SK-N-SH (cell line): Measurements from ENCODE around the gene GATAD2A. TPM values are rescaled to one million over a fixed set of nuclear protein-coding genes. Genes with fewer than 3 reads are reported as not detected.

Experiments used
- CTCF ChIA-PET: fragments of 300-600, 350-600 bp; formaldehyde crosslinking; extraction: SDS; loops from one replicate; lab custom pipeline; 2021; lab: Yijun Ruan, JAX
- POLR2A ChIA-PET: fragments of 350-600 bp; sonication (Branson Sonifier 250); formaldehyde crosslinking; extraction: SDS; loops from one replicate; lab custom pipeline; 2020; ENCODE audit warnings: antibody characterized with exemption, inconsistent platforms; lab: Yijun Ruan, JAX
- DNase-seq: peaks from one replicate; pipeline ENCODE4 v3.0.0; 2012
- H2AFZ ChIP-seq: fragments of 200-600 bp; sonication (generic); 2 replicates; pipeline ENCODE4 v1.8.1; 2016; ENCODE audit warnings: antibody characterized with exemption, mild to moderate bottlenecking, low read depth
- H3F3A ChIP-seq: fragments of 200-600 bp; sonication (generic); replicated peaks from 2 replicates; pipeline ENCODE3; 2016; ENCODE audit warnings: antibody characterized with exemption, mild to moderate bottlenecking; ENCODE audit not compliant: insufficient read depth
- H3K27ac ChIP-seq, 2 experiments: fragments of 200-500 bp in 1 of 2; fragments of 200-600 bp in 1 of 2; sonication (Bioruptor generic) in 1 of 2; sonication (generic), shearing (Covaris generic) in 1 of 2; 2 replicates each; pipeline versions ENCODE4 v1.5.1 to v1.6.1; 2014 to 2016; ENCODE audit warnings: low read depth in 2 of 2, inconsistent platforms in 1 of 2, low read length in 1 of 2, mild to moderate bottlenecking in 1 of 2, mixed read lengths in 1 of 2
- H3K27me3 ChIP-seq: fragments of 200-600 bp; sonication (generic), shearing (Covaris generic); 2 replicates; pipeline ENCODE4 v1.6.1; 2016; ENCODE audit warnings: mixed run types; ENCODE audit not compliant: insufficient read depth
- H3K36me3 ChIP-seq, 2 experiments: fragments of 200-500 bp in 1 of 2; fragments of 200-600 bp in 1 of 2; sonication (Bioruptor generic) in 1 of 2; sonication (generic) in 1 of 2; replicated peaks in 1 of 2; 2 replicates each; pipeline versions ENCODE3 to v1.5.1; 2014 to 2016; ENCODE audit warnings: low read length in 1 of 2, mild to moderate bottlenecking in 1 of 2; ENCODE audit not compliant: insufficient read depth in 2 of 2, control insufficient read depth in 1 of 2
- H3K4me1 ChIP-seq, 2 experiments: fragments of 200-500 bp in 1 of 2; fragments of 200-600 bp in 1 of 2; sonication (Bioruptor generic) in 1 of 2; sonication (generic), shearing (Covaris generic) in 1 of 2; 2 replicates each; pipeline versions ENCODE4 v1.5.1 to v1.6.1; 2014 to 2016; ENCODE audit warnings: low read depth in 1 of 2, low read length in 1 of 2, mixed run types in 1 of 2; ENCODE audit not compliant: insufficient read depth in 2 of 2, control insufficient read depth in 1 of 2
- H3K4me2 ChIP-seq: fragments of 200-600 bp; sonication (generic), shearing (Covaris generic); 2 replicates; pipeline ENCODE4 v1.6.1; 2017; ENCODE audit warnings: mixed run types
- H3K4me3 ChIP-seq, 2 experiments: fragments of 200-500 bp in 1 of 2; fragments of 200-600 bp in 1 of 2; sonication (Bioruptor generic) in 1 of 2; sonication (generic), shearing (Covaris generic) in 1 of 2; 2 replicates each; pipeline versions ENCODE4 v1.5.1 to v1.8.1; 2014 to 2016; ENCODE audit warnings: low read depth in 2 of 2, inconsistent platforms in 1 of 2, low read length in 1 of 2, mild to moderate bottlenecking in 1 of 2, mixed read lengths in 1 of 2, moderate library complexity in 1 of 2
- H3K79me2 ChIP-seq: fragments of 200-600 bp; sonication (generic); 2 replicates; pipeline ENCODE4 v1.8.1; 2017; ENCODE audit warnings: mild to moderate bottlenecking; ENCODE audit not compliant: insufficient read depth
- H3K9ac ChIP-seq: fragments of 200-600 bp; sonication (generic); 2 replicates; pipeline ENCODE4 v1.6.1; 2017; ENCODE audit warnings: mixed run types
- H3K9me2 ChIP-seq: fragments of 200-600 bp; sonication (generic); 2 replicates; pipeline ENCODE4 v1.6.1; 2017; ENCODE audit warnings: mixed run types
- H3K9me3 ChIP-seq: fragments of 200-600 bp; sonication (generic); 2 replicates; pipeline ENCODE4 v1.6.1; 2017; ENCODE audit warnings: mixed run types, mild to moderate bottlenecking, moderate library complexity
- H4K20me1 ChIP-seq: fragments of 200-600 bp; sonication (generic); 2 replicates; pipeline ENCODE4 v1.6.1; 2017; ENCODE audit warnings: mild to moderate bottlenecking, mixed run types; ENCODE audit not compliant: insufficient read depth
- CHD2 ChIP-seq: fragments of 150-350 bp; IDR thresholded peaks from 2 replicates; pipeline ENCODE4 v1.6.1; 2018; ENCODE audit warnings: low read length; ENCODE audit not compliant: partially characterized antibody
- CTCF ChIP-seq: fragments of 200-600 bp; sonication (generic); IDR thresholded peaks from 2 replicates; pipeline ENCODE4 v1.6.1; 2017; ENCODE audit warnings: antibody characterized with exemption, mild to moderate bottlenecking, moderate library complexity
- EP300 ChIP-seq, 2 experiments: IDR thresholded peaks; 2 replicates each; pipeline versions ENCODE4 v1.4.0 to v1.6.1; 2012; ENCODE audit warnings: borderline replicate concordance in 1 of 2, low read depth in 1 of 2, low read length in 1 of 2
- FOSL2 ChIP-seq: IDR thresholded peaks from 2 replicates; pipeline ENCODE4 v1.4.0; 2012; ENCODE audit warnings: low read depth, mild to moderate bottlenecking, moderate library complexity, borderline replicate concordance
- FOXM1 ChIP-seq: IDR thresholded peaks from 2 replicates; pipeline ENCODE4 v1.4.0; 2012; ENCODE audit warnings: low read depth, mild to moderate bottlenecking
- IRF3 ChIP-seq: fragments of 150-350 bp; IDR thresholded peaks from 2 replicates; pipeline ENCODE4 v1.6.1; 2016; ENCODE audit warnings: mild to moderate bottlenecking, low read depth, low read length
- MEF2A ChIP-seq: IDR thresholded peaks from 2 replicates; pipeline ENCODE4 v1.4.0; 2012; ENCODE audit warnings: low read depth, borderline replicate concordance
- NFIC ChIP-seq: IDR thresholded peaks from 2 replicates; pipeline ENCODE4 v1.4.0; 2012; ENCODE audit warnings: borderline replicate concordance
- POLR2AphosphoS5 ChIP-seq: IDR thresholded peaks from 2 replicates; pipeline ENCODE4 v1.6.1; 2012; ENCODE audit warnings: low read depth, low read length
- RCOR1 ChIP-seq: fragments of 150-350 bp; IDR thresholded peaks from 2 replicates; pipeline ENCODE4 v1.6.1; 2017; ENCODE audit warnings: antibody characterized with exemption, low read length
- SMC3 ChIP-seq: IDR thresholded peaks from 2 replicates; pipeline ENCODE4 v1.6.1; 2012; ENCODE audit warnings: low read depth, low read length, improper control_type of control experiment
- TAF1 ChIP-seq: IDR thresholded peaks from 2 replicates; pipeline ENCODE4 v1.6.1; 2012; ENCODE audit warnings: low read depth, mild to moderate bottlenecking, low read length, moderate library complexity, borderline replicate concordance
- TCF12 ChIP-seq: IDR thresholded peaks from 2 replicates; pipeline ENCODE4 v1.4.0; 2012
- USF1 ChIP-seq: IDR thresholded peaks from 2 replicates; pipeline ENCODE4 v1.4.0; 2012; ENCODE audit warnings: low read depth, borderline replicate concordance
- USF2 ChIP-seq: fragments of 150-350 bp; IDR thresholded peaks from 2 replicates; pipeline ENCODE4 v1.6.1; 2017; ENCODE audit warnings: antibody characterized with exemption, low read length, low read depth, borderline replicate concordance
- WGBS: methylation state at CpG from one replicate; pipeline ENCODE4 v1.1.6; 2017; ENCODE audit warnings: low lambda C conversion rate; 5-methylcytosine and 5-hydroxymethylcytosine counted together
- polyA plus RNA-seq, 3 experiments: library from polyadenylated mRNA; depleted of rRNA; stranded (reverse); fragments of >200 nt; gene quantifications; 2 replicates each; pipeline ENCODE4 v1.2.3, GENCODE V29; 2012
- TF ChIP-seq, protein P1 (sequence below): IDR thresholded peaks from 2 replicates; pipeline ENCODE4 v1.4.0; 2012; ENCODE audit warnings: low read depth, borderline replicate concordance

Gene GATAD2A
- polyA plus RNA-seq, 1 of the 3 experiments (the other 2 are of a cell fraction): 36.6 TPM

GRCh38 chr19:19429361-19429760 lies 23.9 kb downstream of the GATAD2A start:
- 88% methylated on average over 10 of the region's 12 CpGs for WGBS

GRCh38 chr19:19432732-19433131 lies 27.3 kb downstream of the GATAD2A start:
- POLR2A ChIA-PET: no interaction called here
- Histone ChIP-seq H3K79me2 (peaks cover 100% of the 10 kb centered on the region), H3K9me2 (no peaks in the 10 kb centered on the region), H3K27ac (no peak overlapping the region), H3K4me2 (no peak overlapping the region), H2AFZ (no peak overlapping the region), H4K20me1 (peaks cover 99% of the 10 kb centered on the region), H3K4me1 (no peaks in the 10 kb centered on the region; a peak in 1 of 4 replicates), H3K27me3 (no peaks in the 10 kb centered on the region), H3K36me3 (peaks cover 0 to 3% of the 10 kb centered on the region in 2 experiments), H3K9ac (no peak overlapping the region), H3K4me3 (no peak overlapping the region), H3F3A (peaks cover 3% of the 10 kb centered on the region), H3K9me3 (no peaks in the 10 kb centered on the region)
- CTCF ChIA-PET: no interaction called here
- DNase-seq: no peak
- 97% methylated on average over 2 of the region's 2 CpGs for WGBS
- TF ChIP-seq, protein P1, sequence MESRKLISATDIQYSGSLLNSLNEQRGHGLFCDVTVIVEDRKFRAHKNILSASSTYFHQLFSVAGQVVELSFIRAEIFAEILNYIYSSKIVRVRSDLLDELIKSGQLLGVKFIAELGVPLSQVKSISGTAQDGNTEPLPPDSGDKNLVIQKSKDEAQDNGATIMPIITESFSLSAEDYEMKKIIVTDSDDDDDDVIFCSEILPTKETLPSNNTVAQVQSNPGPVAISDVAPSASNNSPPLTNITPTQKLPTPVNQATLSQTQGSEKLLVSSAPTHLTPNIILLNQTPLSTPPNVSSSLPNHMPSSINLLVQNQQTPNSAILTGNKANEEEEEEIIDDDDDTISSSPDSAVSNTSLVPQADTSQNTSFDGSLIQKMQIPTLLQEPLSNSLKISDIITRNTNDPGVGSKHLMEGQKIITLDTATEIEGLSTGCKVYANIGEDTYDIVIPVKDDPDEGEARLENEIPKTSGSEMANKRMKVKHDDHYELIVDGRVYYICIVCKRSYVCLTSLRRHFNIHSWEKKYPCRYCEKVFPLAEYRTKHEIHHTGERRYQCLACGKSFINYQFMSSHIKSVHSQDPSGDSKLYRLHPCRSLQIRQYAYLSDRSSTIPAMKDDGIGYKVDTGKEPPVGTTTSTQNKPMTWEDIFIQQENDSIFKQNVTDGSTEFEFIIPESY: no peak
- TF ChIP-seq USF2 (no peak), TAF1 (no peak), IRF3 (no peak), SMC3 (no peak), NFIC (no peak), POLR2AphosphoS5 (no peak), RCOR1 (no peak), USF1 (no peak)

More at GRCh38 chr19:19429361-19429760, 23.9 kb downstream of the GATAD2A start:
- ChIA-PET CTCF (interaction anchor here (1.1 kb wide), 1 partner anchor 87 kb away, joined by 4 read pairs; no protein-coding TSS in a partner anchor), POLR2A (no interaction called here)
- DNase-seq: no peak
- peaks cover 0 to 3% of the 10 kb centered on the region in 2 experiments for H3K36me3 ChIP-seq
- H3K27ac ChIP-seq: no peak overlapping the region
- peaks cover 0 to 2% of the 10 kb centered on the region in 2 experiments; a peak in 1 of 4 replicates for H3K4me1 ChIP-seq
- H3K9me2 ChIP-seq: no peaks in the 10 kb centered on the region
- no peak overlapping the region for H3K4me2 ChIP-seq
- no peak overlapping the region for H3K9ac ChIP-seq
- H3K9me3 ChIP-seq: no peaks in the 10 kb centered on the region
- no peak overlapping the region for H3K4me3 ChIP-seq
- H3F3A ChIP-seq: no peaks in the 10 kb centered on the region
- TF ChIP-seq CHD2 (no peak), FOSL2 (no peak), FOXM1 (no peak), EP300 (IDR thresholded peaks at IDR 0.05; ENCODE audit: borderline replicate concordance in 1 of 2, low read depth in 1 of 2, low read length in 1 of 2) (no peak), TCF12 (no peak), CTCF (no peak), MEF2A (no peak)
- H4K20me1 ChIP-seq: peaks cover 100% of the 10 kb centered on the region
- H3K79me2 ChIP-seq: peaks cover 100% of the 10 kb centered on the region
- H3K27me3 ChIP-seq: no peaks in the 10 kb centered on the region
- H2AFZ ChIP-seq: no peak overlapping the region
